ENCODE measurements around the gene HSPA12B.

- no peak for TF ChIP-seq POLR2A (IDR thresholded peaks at IDR 0.05; ENCODE audit: low read depth, low read length)
- no peak for TF ChIP-seq MXI1 (IDR thresholded peaks at IDR 0.05; ENCODE audit: borderline replicate concordance, low read depth, low read length)
- TF ChIP-seq, protein P1, sequence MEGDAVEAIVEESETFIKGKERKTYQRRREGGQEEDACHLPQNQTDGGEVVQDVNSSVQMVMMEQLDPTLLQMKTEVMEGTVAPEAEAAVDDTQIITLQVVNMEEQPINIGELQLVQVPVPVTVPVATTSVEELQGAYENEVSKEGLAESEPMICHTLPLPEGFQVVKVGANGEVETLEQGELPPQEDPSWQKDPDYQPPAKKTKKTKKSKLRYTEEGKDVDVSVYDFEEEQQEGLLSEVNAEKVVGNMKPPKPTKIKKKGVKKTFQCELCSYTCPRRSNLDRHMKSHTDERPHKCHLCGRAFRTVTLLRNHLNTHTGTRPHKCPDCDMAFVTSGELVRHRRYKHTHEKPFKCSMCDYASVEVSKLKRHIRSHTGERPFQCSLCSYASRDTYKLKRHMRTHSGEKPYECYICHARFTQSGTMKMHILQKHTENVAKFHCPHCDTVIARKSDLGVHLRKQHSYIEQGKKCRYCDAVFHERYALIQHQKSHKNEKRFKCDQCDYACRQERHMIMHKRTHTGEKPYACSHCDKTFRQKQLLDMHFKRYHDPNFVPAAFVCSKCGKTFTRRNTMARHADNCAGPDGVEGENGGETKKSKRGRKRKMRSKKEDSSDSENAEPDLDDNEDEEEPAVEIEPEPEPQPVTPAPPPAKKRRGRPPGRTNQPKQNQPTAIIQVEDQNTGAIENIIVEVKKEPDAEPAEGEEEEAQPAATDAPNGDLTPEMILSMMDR (conservative IDR thresholded peaks at IDR 0.05; ENCODE audit: low read depth, low read length): no peak
- TF ChIP-seq CEBPB (IDR thresholded peaks at IDR 0.05; ENCODE audit: low read depth, low read length): no peak
- no peak for TF ChIP-seq USF2 (IDR thresholded peaks at IDR 0.05; ENCODE audit: low read depth, low read length)
- no peak for TF ChIP-seq MAZ (IDR thresholded peaks at IDR 0.05; ENCODE audit: borderline replicate concordance, low read depth, low read length)
- no peak for TF ChIP-seq SMC3 (IDR thresholded peaks at IDR 0.05; ENCODE audit: low read depth, low read length)
These were observed 21.2 kb downstream of the HSPA12B start for GRCh38 chr20:3753501-3754275.

All from IMR-90 (cell line).